ENCODE data around the gene CDH4. TPM values are rescaled to one million over a fixed set of nuclear protein-coding genes. Genes with fewer than 3 reads are reported as not detected.

Gene CDH4
- total RNA-seq, 2 donors from 2014 or later = 0.07 to 0.94 TPM

- no peak for DNase-seq (ENCODE audit: low spot score)
Measured at GRCh38 chr20:61837200-61837599, 585.1 kb downstream of the CDH4 start.

GRCh38 chr20:61839223-61839911 lies 587.3 kb downstream of the CDH4 start:
- H3K4me1 ChIP-seq = no peaks in the 10 kb centered on the region
- no peak overlapping the region for H3K27ac ChIP-seq
- no peak overlapping the region for H3K4me3 ChIP-seq
- H3K27me3 ChIP-seq = no peaks in the 10 kb centered on the region
- no peaks in the 10 kb centered on the region for H3K9me3 ChIP-seq
- H3K36me3 ChIP-seq = no peaks in the 10 kb centered on the region
- TF ChIP-seq CTCF (IDR thresholded peaks at IDR 0.05) = no peak
- no peak for DNase-seq (ENCODE audit: low spot score)

More at GRCh38 chr20:61837200-61837599, 585.1 kb downstream of the CDH4 start:
- no peak for TF ChIP-seq CTCF (IDR thresholded peaks at IDR 0.05)
- H3K9me3 ChIP-seq = no peaks in the 10 kb centered on the region
- H3K4me3 ChIP-seq = no peak overlapping the region
- no peaks in the 10 kb centered on the region for H3K4me1 ChIP-seq
- H3K36me3 ChIP-seq = no peaks in the 10 kb centered on the region
- no peak overlapping the region for H3K27ac ChIP-seq
- H3K27me3 ChIP-seq = no peaks in the 10 kb centered on the region

- no peaks in the 10 kb centered on the region for H3K27me3 ChIP-seq
- H3K4me3 ChIP-seq = no peak overlapping the region
- no peak for TF ChIP-seq CTCF (IDR thresholded peaks at IDR 0.05)
- H3K27ac ChIP-seq = no peak overlapping the region
- H3K9me3 ChIP-seq = no peaks in the 10 kb centered on the region
- no peaks in the 10 kb centered on the region for H3K36me3 ChIP-seq
- H3K4me1 ChIP-seq = no peaks in the 10 kb centered on the region
- DNase-seq (ENCODE audit: low spot score) = no peak
Measured at GRCh38 chr20:61839912-61840778, 588.1 kb downstream of the CDH4 start.

- Histone ChIP-seq H3K27ac (no peak overlapping the region), H3K36me3 (no peaks in the 10 kb centered on the region), H3K9me3 (no peaks in the 10 kb centered on the region), H3K27me3 (no peaks in the 10 kb centered on the region), H3K4me3 (no peak overlapping the region), H3K4me1 (no peaks in the 10 kb centered on the region)
- DNase-seq (ENCODE audit: low spot score) = no peak
- TF ChIP-seq CTCF (IDR thresholded peaks at IDR 0.05) = no peak
Measured at GRCh38 chr20:61840779-61841455, 588.9 kb downstream of the CDH4 start.

GRCh38 chr20:61841551-61841950 lies 589.5 kb downstream of the CDH4 start:
- no peak for DNase-seq (ENCODE audit: low spot score)
- TF ChIP-seq CTCF (IDR thresholded peaks at IDR 0.05) = no peak
- Histone ChIP-seq H3K36me3 (no peaks in the 10 kb centered on the region), H3K4me1 (no peaks in the 10 kb centered on the region), H3K9me3 (no peaks in the 10 kb centered on the region), H3K27ac (no peak overlapping the region), H3K4me3 (no peak overlapping the region), H3K27me3 (no peaks in the 10 kb centered on the region)
